ENCODE data around the gene GPR176.

GPR176 gene

DNA sequence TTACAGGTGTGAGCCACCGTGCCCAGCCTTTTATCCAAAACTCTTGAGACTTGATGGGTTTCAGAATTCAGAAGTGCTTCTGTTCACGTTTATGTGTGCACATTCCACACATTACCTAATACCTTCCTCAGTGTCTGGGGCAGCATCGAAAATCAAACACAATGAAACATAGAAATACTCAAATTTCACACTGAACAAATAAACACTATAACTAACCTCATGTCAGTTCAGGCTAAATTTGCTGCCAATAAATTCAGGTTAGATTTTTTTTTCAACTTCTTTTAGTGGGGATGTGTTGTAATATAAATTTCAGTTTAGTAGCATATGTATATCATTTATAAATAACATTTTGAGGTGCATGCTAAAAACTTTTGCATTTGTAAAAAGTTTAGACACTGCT lies 16.6 kb upstream of the GPR176 start:
- no peaks in the 10 kb centered on the region for H4K20me1 ChIP-seq
- no peak overlapping the region for H3K4me2 ChIP-seq
- no peaks in the 10 kb centered on the region for H3K27me3 ChIP-seq
- no peak overlapping the region for H3K4me3 ChIP-seq
- TF ChIP-seq Cebpa-rat (IDR thresholded peaks at IDR 0.05), result no peak
- peaks cover 25% of the 10 kb centered on the region for H3K36me3 ChIP-seq
- H3K9ac ChIP-seq, result no peak overlapping the region
- H3K9me3 ChIP-seq, result no peaks in the 10 kb centered on the region
- peaks cover 51% of the 10 kb centered on the region for H3K4me1 ChIP-seq
- no peak overlapping the region for H3K27ac ChIP-seq

DNA sequence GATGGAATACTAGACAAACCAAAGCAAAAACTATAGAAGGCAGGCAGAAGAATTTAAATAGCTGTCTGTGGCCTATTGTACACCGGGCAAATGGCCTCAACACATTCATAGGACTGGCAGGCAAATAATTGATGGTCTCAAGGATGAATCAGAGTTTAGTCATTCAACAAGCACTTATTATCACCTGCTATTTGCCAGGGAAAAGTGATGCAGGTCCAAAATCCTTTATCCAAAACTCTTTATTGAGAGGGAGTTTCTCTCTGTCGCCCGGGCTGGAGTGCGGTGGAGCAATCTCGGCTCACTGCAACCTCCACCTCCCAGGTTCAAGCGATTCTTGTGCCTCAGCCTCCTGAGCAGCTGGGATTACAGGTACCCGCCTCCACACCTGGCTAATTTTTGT lies 16.1 kb upstream of the GPR176 start:
- Histone ChIP-seq H3K4me1 (peaks cover 51% of the 10 kb centered on the region), H3K9ac (no peak overlapping the region), H4K20me1 (no peaks in the 10 kb centered on the region), H3K27ac (no peak overlapping the region), H3K4me3 (no peak overlapping the region), H3K36me3 (peaks cover 20% of the 10 kb centered on the region), H3K27me3 (no peaks in the 10 kb centered on the region), H3K9me3 (no peaks in the 10 kb centered on the region), H3K4me2 (peak overlapping the region; percentile 72)
- TF ChIP-seq Cebpa-rat (IDR thresholded peaks at IDR 0.05), result no peak

DNA sequence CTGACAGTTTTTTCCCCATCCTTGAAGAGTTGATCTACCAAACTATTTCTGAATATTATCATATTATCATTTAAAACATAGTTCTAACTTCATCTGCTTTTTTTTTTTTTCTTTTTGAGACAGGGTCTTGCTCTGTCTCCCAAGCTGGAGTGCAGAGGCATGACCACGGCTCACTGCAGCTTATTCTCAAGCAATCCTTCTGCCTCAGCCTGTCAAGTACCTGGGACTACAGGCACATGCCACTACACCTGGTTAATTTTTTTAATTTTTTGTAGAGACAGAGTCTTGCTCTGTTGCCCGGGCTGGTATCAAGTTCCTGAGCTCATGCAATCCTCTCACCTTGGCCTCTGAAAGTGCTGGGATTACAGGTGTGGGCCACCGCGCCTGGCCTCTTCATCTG lies 15.2 kb upstream of the GPR176 start:
- no peaks in the 10 kb centered on the region for H3K9me3 ChIP-seq
- no peaks in the 10 kb centered on the region for H4K20me1 ChIP-seq
- H3K27ac ChIP-seq, result no peak overlapping the region
- H3K36me3 ChIP-seq, result peaks cover 11% of the 10 kb centered on the region
- TF ChIP-seq Cebpa-rat (IDR thresholded peaks at IDR 0.05), result no peak
- H3K4me3 ChIP-seq, result peak overlapping the region; percentile 79
- H3K27me3 ChIP-seq, result no peaks in the 10 kb centered on the region
- peaks cover 51% of the 10 kb centered on the region for H3K4me1 ChIP-seq
- peak overlapping the region; percentile 72 for H3K4me2 ChIP-seq
- peak overlapping the region; percentile 87 for H3K9ac ChIP-seq

DNA sequence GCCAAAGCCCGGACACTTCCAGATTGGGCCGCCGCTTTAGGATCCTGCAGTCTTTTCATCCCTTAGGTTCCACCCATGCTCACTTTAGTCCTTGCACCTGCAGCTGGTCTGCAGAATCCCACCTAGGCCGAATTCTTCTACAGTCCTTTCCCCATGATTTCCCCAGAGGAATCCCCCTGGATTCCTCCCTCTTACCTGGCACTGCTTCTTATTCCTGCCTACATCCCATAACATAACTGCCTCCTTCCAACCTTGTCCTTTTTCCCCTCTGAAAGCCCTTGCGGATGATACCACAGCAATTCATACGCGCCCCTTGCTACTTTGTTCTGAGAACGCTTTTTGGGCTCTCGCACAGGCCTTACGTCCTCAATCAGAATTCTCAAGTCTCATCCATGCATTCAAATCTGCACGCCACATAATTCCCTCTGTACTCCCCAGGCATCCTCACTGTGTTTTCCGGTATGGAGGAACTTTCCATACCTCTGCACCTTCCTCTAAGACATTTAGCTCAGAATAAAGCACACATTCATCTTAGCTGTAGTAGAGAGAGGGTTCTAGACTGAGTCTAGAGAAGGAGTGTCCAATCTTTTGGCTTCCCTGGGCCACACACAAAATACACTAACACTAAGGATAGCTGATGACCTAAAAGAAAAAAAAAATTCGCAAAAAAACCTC lies 14.5 kb upstream of the GPR176 start:
- H3K4me2 ChIP-seq, result peak overlapping the region; percentile 72
- H3K36me3 ChIP-seq, result 0 out of 2 replicates have a peak, but pooled peaks cover 5% of the 10 kb centered on the region
- peak overlapping the region; percentile 88 for H3K27ac ChIP-seq
- no peaks in the 10 kb centered on the region for H3K27me3 ChIP-seq
- H3K4me1 ChIP-seq, result peaks cover 44% of the 10 kb centered on the region
- peak overlapping the region; percentile 79 for H3K4me3 ChIP-seq
- H4K20me1 ChIP-seq, result no peaks in the 10 kb centered on the region
- peak overlapping the region; percentile 87 for H3K9ac ChIP-seq
- no peaks in the 10 kb centered on the region for H3K9me3 ChIP-seq
- TF ChIP-seq Cebpa-rat (IDR thresholded peaks at IDR 0.05), result no peak

DNA sequence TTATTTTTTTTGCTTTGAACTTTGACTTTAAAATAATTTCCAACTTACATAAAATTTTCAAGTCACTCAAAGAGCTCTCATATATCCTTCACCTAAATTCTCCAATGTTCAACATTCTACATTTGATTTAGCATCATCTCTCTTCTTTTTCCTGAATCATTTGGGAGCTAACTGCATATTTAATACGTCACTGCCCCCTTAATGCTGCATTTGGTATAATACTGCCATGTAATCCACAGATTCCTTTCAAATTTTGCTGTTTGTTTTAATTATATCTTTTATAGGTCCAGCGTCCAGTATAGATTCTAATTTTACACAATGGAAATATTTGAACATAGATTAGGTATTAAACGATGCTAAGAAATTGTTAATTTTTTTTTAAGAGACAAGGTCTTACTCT lies 11.5 kb upstream of the GPR176 start:
- Histone ChIP-seq H3K9ac (no peak overlapping the region), H3K9me3 (no peaks in the 10 kb centered on the region), H3K27me3 (no peaks in the 10 kb centered on the region), H4K20me1 (no peaks in the 10 kb centered on the region), H3K27ac (no peak overlapping the region), H3K4me2 (no peak overlapping the region), H3K4me1 (peaks cover 29% of the 10 kb centered on the region), H3K36me3 (no peaks in the 10 kb centered on the region), H3K4me3 (no peak overlapping the region)
- TF ChIP-seq Cebpa-rat (IDR thresholded peaks at IDR 0.05), result no peak

DNA sequence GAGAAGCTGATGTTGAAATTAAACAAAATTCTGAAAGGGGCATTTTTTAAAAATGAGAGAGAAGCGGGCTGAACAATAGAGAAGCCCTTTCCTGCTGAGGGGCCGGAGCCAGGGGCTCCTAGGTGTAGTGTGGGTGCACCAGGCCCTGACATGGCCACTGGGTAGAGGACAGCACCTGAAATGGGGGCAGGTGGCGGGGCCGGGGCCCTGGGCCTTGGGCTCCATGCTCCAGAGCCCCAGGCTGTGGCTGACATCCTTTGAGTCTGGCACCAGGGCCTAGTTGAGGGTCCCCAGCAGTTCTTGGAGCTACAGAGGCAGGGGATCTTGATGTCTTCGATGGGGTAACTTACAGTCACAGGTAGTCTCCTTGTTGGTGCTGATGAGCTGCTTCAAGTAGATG lies 6.5 kb upstream of the GPR176 start:
- Histone ChIP-seq H3K9ac (no peak overlapping the region), H3K4me1 (peaks cover 41% of the 10 kb centered on the region), H4K20me1 (no peaks in the 10 kb centered on the region), H3K27ac (no peak overlapping the region), H3K9me3 (no peaks in the 10 kb centered on the region), H3K36me3 (no peaks in the 10 kb centered on the region), H3K4me3 (no peak overlapping the region), H3K27me3 (no peaks in the 10 kb centered on the region), H3K4me2 (no peak overlapping the region)
- no peak for TF ChIP-seq Cebpa-rat (IDR thresholded peaks at IDR 0.05)

DNA sequence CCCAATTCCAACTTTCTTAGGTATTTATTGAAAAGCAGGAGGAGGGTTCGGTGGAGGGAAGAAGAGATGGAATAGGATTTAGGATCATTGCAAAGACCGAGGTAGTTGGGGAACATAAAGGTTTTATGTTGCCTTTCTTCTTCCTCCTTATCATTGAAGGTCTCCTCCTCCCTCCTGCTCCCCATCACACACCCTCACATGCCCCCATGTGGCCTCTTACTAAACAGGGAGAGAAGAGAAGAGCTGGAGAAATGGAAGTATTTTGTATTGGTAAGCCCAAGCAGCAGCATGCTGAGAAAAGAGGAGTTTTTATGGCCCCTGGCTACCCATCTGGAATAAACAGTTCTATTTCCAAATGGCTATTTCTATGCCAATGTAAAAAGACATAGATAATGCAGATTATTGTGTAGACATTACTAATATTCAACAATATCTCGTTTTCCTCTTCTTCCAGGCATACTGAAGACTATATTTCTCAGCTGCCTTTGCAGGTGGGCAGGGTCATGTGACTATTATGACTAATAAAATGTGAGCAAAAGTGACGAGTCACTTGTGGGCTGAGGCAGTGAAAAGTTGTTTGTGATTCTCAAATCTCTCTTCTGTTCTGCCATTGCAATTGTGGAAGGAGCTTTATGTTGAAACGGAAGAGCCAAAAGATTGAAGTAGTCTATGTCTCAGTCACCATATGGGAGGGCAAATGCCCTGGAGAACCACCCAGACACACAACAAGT lies 5.2 kb upstream of the GPR176 start:
- Histone ChIP-seq H4K20me1 (no peaks in the 10 kb centered on the region), H3K36me3 (no peaks in the 10 kb centered on the region), H3K27me3 (no peaks in the 10 kb centered on the region), H3K9ac (no peak overlapping the region), H3K4me2 (peak overlapping the region; percentile 82), H3K4me3 (no peak overlapping the region), H3K27ac (peak overlapping the region; percentile 96), H3K4me1 (peaks cover 47% of the 10 kb centered on the region), H3K9me3 (no peaks in the 10 kb centered on the region)
- TF ChIP-seq Cebpa-rat (IDR thresholded peaks at IDR 0.05), result no peak

DNA sequence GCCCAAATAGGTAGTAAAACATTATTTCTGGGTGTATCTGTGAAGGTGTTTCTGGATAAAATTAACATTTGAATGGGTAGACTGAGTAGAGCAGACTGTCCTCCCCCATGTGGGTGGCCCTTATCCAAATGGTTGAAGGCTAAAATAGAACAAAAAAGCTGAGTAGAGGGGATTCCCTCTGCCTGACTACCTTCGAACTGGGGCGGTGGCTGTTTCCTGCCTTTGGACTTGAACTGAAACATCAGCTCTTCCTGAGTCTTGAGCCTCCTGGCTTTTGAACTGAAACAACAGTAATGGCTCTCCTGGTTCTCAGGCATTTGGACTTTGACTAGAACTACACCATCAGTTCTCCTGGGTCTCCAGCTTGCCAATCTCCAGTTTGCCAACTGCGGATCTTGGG lies 4.4 kb upstream of the GPR176 start:
- Histone ChIP-seq H3K4me1 (peaks cover 47% of the 10 kb centered on the region), H3K27ac (peak overlapping the region; percentile 96), H3K4me3 (no peak overlapping the region), H3K9me3 (no peaks in the 10 kb centered on the region), H3K27me3 (no peaks in the 10 kb centered on the region), H4K20me1 (no peaks in the 10 kb centered on the region), H3K9ac (no peak overlapping the region), H3K36me3 (no peaks in the 10 kb centered on the region), H3K4me2 (peak overlapping the region; percentile 82)
- no peak for TF ChIP-seq Cebpa-rat (IDR thresholded peaks at IDR 0.05)

DNA sequence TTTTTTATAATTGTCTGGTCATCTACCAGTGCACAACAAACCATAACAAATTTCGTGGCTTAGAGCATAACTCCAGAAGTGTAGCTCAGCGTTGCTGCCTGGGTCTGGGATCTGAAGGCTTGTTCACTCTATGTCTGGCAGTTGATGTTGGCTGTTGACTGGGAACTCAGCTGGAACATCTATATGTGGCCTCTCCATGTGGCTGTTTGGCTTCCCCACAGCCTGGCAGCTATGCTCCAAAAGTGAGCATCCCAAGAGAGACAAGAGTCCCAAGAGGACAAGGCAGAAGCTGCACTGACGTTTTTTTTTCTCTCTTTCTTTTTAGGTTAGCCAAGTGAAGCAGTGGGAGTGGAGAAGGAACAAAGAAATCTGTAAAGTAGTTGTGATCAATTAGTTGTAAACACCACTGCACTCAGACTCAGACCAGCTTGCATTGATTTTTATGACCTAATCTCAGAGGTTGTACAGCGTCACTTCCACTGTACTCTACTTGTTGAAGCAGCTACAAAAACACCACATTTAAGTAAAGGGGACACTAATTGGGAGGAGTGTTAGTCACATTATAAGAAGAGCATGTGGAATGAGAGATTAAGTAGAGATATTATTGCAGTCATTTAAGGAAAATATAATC lies 2.5 kb upstream of the GPR176 start:
- no peak for TF ChIP-seq Cebpa-rat (IDR thresholded peaks at IDR 0.05)
- H3K36me3 ChIP-seq, result no peaks in the 10 kb centered on the region
- H3K4me3 ChIP-seq, result peak overlapping the region; percentile 49
- H3K9ac ChIP-seq, result peak overlapping the region; percentile 96
- H4K20me1 ChIP-seq, result peaks cover 15% of the 10 kb centered on the region
- peak overlapping the region; percentile 82 for H3K4me2 ChIP-seq
- H3K27ac ChIP-seq, result peak overlapping the region; percentile 96
- H3K4me1 ChIP-seq, result peaks cover 50% of the 10 kb centered on the region
- no peaks in the 10 kb centered on the region for H3K9me3 ChIP-seq
- H3K27me3 ChIP-seq, result no peaks in the 10 kb centered on the region

DNA sequence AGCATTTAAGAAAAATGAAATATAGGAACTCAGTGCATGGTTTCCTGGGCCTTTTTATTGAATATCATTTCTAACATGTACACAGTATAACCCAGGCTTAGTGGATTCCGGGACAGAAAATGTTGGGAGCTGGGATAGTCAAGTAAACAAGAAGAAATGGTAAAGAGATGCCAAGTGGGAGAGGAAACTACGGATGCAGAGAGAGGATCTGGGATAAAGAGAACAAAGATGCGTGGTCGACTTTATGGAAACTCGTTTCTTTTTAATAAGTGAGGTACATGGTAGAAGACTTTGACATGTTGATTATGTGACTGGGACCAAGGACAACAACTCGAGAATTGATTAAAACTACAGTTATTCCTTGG lies 1.2 kb upstream of the GPR176 start:
- Histone ChIP-seq H3K27me3 (no peaks in the 10 kb centered on the region), H4K20me1 (peaks cover 19% of the 10 kb centered on the region), H3K27ac (peak overlapping the region; percentile 96), H3K9me3 (peaks cover 8% of the 10 kb centered on the region; the same call in 1 of the 2 replicates), H3K36me3 (peaks cover 12% of the 10 kb centered on the region), H3K9ac (peak overlapping the region; percentile 96), H3K4me1 (peaks cover 60% of the 10 kb centered on the region), H3K4me2 (peak overlapping the region; percentile 82), H3K4me3 (peak overlapping the region; percentile 91)
- TF ChIP-seq Cebpa-rat (IDR thresholded peaks at IDR 0.05), result no peak
